GM19468 (cell line): ENCODE data around the gene OR8B12.

ENCODE experiments used
- ATAC-seq: cut with Tn5 transposase; IDR thresholded peaks from one replicate; pipeline ENCODE4 v1.9.1; 2021; ENCODE audit warnings: mild to moderate bottlenecking, moderate library complexity, moderate number of reproducible peaks; ENCODE audit not compliant: unreplicated experiment; ENCODE audit errors: extremely low read depth

Gene OR8B12

GRCh38 chr11:124543554-124543953, at the start of gene OR8B12:
Gene OR8B12 (minus strand): TSS chr11:124543654. CDS start chr11:124543654, 0 bp downstream.
- ATAC-seq, result no peak

GRCh38 chr11:124592627-124593026, 49.2 kb upstream of the OR8B12 start:
- no peak for ATAC-seq

DNA sequence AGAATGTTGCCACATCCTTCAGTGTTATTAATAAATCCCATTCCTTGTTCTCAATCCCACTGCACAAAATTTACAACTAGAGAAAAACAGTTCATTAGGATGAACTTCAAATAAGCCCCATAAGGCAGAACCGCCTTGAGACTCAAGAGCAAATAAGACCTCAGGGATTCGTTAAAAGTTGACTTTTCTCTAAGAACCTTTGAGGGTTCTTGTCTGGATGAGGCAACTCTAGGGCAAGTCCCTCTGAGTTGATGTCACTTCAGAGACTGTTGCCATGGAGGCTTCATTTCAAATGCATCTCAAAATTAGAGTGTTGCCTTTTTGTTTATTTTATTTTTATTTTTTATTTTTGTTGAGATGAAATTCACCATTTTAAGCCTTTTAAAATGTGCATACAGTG, 48.0 kb upstream of the OR8B12 start:
- ATAC-seq, result no peak

- ATAC-seq, result peak; percentile 53
Measured at GRCh38 chr11:124586238-124586860, 42.9 kb upstream of the OR8B12 start.

- no peak for ATAC-seq
Measured at GRCh38 chr11:124584681-124585372, 41.4 kb upstream of the OR8B12 start.

GRCh38 chr11:124583781-124584180, 40.3 kb upstream of the OR8B12 start:
- no peak for ATAC-seq

- ATAC-seq, result no peak
Measured at GRCh38 chr11:124582565-124582964, 39.1 kb upstream of the OR8B12 start.

GRCh38 chr11:124581817-124582216, 38.4 kb upstream of the OR8B12 start:
- no peak for ATAC-seq

GRCh38 chr11:124578761-124579160, 35.3 kb upstream of the OR8B12 start:
- ATAC-seq, result no peak

- ATAC-seq, result no peak
Measured at GRCh38 chr11:124577716-124578427, 34.4 kb upstream of the OR8B12 start.

- no peak for ATAC-seq
Measured at GRCh38 chr11:124570160-124570559, 26.7 kb upstream of the OR8B12 start.

- ATAC-seq, result no peak
Measured at GRCh38 chr11:124569697-124570096, 26.2 kb upstream of the OR8B12 start, which contains the start of gene OR8A1. Gene OR8A1 (plus strand): TSS chr11:124569997. CDS start chr11:124570120, 123 bp downstream.

GRCh38 chr11:124556828-124557227, 13.4 kb upstream of the OR8B12 start:
- ATAC-seq, result no peak

DNA sequence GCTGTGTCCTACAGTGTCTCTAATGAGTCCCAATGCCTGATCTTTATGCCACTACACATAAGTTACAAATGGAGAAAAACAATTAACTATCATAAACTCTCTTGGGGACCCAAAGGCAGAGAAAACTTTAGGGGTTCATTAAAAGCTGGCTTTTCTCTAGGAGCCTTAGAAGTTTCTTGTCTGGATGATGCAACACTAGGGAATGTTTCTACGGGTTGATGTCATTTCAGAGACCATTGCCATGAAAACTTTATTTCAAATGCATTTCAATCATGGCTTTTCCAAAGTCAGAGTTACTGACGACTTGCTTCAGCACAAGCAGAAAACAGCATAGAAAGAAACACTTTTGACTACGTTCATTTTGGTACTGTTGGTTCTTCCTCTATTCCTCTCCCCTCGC, 8.5 kb upstream of the OR8B12 start:
- ATAC-seq, result no peak

DNA sequence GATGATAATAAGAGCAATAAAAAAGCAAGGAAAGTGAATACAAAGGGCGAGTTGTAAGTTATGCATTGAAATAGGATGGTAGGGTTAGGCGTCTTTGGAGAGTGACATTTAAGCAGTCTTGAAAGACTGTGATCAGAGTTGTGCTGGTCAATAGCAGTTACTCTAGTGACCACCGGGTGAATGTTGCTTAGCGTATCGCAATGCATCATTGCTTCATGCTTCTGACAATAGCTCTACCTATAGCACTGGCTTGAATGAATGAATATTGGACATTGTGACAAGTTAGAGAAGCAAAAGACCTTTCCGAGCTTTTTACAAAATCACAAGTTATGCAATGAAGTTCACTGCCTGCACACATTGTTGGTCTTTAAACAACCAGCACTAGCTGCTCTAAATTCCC, 7.7 kb upstream of the OR8B12 start:
- ATAC-seq, result no peak

GRCh38 chr11:124543145-124543544, 309 bp downstream of the OR8B12 start:
- ATAC-seq, result no peak

DNA sequence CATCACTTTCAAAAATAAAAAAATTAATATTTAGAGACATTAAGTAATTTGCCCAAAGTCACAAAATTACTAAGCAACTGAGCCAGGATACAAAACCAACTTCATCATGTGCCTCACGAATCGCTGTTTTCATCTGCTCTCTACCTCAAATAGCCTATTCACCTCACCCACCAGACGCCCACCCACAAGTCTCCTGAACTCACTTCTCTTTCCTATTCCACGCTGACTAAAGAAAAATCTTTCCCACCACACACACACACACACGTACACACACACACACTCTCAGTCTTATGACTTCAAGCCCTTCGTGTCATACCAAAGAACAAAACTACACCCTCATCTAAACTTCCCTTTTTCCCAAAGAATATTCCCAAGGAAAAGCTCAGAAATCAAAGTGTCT, 2.2 kb downstream of the OR8B12 start:
- ATAC-seq, result no peak

DNA sequence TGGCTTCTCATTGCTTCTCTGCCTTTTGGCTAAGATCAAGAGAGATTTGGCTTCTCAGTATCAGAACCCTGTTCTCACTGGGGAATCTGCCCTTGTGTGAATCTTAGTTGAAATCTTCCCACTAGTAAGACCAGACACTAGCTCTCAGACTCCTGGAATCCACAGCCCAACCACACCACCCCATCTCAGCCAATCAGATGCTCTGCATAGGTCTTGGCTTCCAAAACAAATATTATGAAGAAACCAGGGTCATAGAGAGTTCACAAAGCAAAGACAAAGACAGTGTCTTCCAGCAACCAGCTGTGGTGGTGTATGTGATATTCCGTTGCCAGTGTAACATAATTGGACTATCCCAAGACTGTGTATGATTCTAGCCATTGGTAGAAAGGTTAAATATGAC, 5.4 kb downstream of the OR8B12 start:
- ATAC-seq, result no peak

DNA sequence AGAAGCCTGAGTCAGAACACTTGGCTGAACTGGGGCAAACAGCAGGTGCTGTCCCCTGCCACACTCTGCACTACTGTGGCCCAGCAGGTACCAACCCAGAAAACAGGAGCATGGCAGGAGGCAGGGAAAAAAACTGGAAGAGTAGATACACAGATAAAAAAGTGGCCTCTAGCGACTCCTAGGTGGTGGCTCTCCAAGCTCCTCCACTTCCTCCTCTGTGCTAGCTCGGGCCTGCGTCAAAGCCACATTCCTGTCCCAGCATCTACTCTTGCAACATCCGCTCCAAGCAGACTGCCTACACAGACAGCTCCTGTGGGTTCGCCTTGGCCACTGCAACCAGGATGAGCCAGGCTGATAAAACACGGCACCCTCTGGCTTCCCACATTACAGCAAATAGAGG, 6.9 kb downstream of the OR8B12 start:
- ATAC-seq, result no peak

- ATAC-seq, result no peak
Measured at GRCh38 chr11:124535552-124536232, 7.8 kb downstream of the OR8B12 start.

- ATAC-seq, result no peak
Measured at GRCh38 chr11:124534051-124534450, 9.4 kb downstream of the OR8B12 start.
